ENCODE data around the gene ACTL6B. TPM values are rescaled to one million over a fixed set of nuclear protein-coding genes. Genes with fewer than 3 reads are reported as not detected.
"Not testable (repeated sequence)": the region's sequence is repeated elsewhere in the genome, so short reads cannot be mapped to it uniquely, and the experiment has no call there.

The ACTL6B gene
- polyA plus RNA-seq, 1 donor from 2014 or later, result 339 TPM

- Histone ChIP-seq H4K20me1 (ENCODE audit: insufficient read depth) (no peaks in the 10 kb centered on the region), H3K9ac (ENCODE audit: low read length) (no peak overlapping the region), H3K36me3 (ENCODE audit: insufficient read depth, low read length) (no peaks in the 10 kb centered on the region), H3K27me3 (ENCODE audit: insufficient read depth, low read depth, low read length) (no peaks in the 10 kb centered on the region), H3K27ac (ENCODE audit: low read length) (no peak overlapping the region), H2AFZ (ENCODE audit: low read depth, low read length) (no peak overlapping the region), H3K4me3 (ENCODE audit: low read length) (no peak overlapping the region), H3K79me2 (replicated peaks; ENCODE audit: insufficient read depth, low read length) (peaks cover 11% of the 10 kb centered on the region), H3K4me2 (ENCODE audit: low read length) (no peak overlapping the region), H3K9me2 (ENCODE audit: insufficient read depth, low read length) (no peaks in the 10 kb centered on the region), H3K9me3 (ENCODE audit: low read length) (no peaks in the 10 kb centered on the region), H3F3A (ENCODE audit: insufficient read depth, low read length, poor library complexity, severe bottlenecking) (no peaks in the 10 kb centered on the region)
- TF ChIP-seq MXI1 (conservative IDR thresholded peaks at IDR 0.05; ENCODE audit: poor library complexity, severe bottlenecking) (no peak), EZH2 (IDR thresholded peaks at IDR 0.05; ENCODE audit: borderline replicate concordance, insufficient read depth, low read length, poor library complexity, severe bottlenecking) (no peak), POLR2AphosphoS5 (IDR thresholded peaks at IDR 0.05) (no peak), EP300 (conservative IDR thresholded peaks at IDR 0.05; ENCODE audit: poor library complexity, severe bottlenecking) (no peak)
These were observed 13.8 kb upstream of the ACTL6B start for GRCh38 chr7:100670074-100670473.

GRCh38 chr7:100669106-100669505, 12.9 kb upstream of the ACTL6B start:
- not testable (repeated sequence) for H3K27me3 ChIP-seq (ENCODE audit: insufficient read depth, low read depth, low read length); H3K36me3 ChIP-seq (ENCODE audit: insufficient read depth, low read length); H3K4me3 ChIP-seq (ENCODE audit: low read length); H3K9me3 ChIP-seq (ENCODE audit: low read length); H3K27ac ChIP-seq (ENCODE audit: low read length); H3F3A ChIP-seq (ENCODE audit: insufficient read depth, low read length, poor library complexity, severe bottlenecking); H2AFZ ChIP-seq (ENCODE audit: low read depth, low read length); H4K20me1 ChIP-seq (ENCODE audit: insufficient read depth); H3K9ac ChIP-seq (ENCODE audit: low read length); H3K79me2 ChIP-seq (replicated peaks; ENCODE audit: insufficient read depth, low read length); H3K4me2 ChIP-seq (ENCODE audit: low read length); H3K9me2 ChIP-seq (ENCODE audit: insufficient read depth, low read length)

GRCh38 chr7:100668069-100668449, 11.8 kb upstream of the ACTL6B start:
- Histone ChIP-seq H3K4me3 (ENCODE audit: low read length) (no peak overlapping the region), H3K9ac (ENCODE audit: low read length) (no peak overlapping the region), H2AFZ (ENCODE audit: low read depth, low read length) (no peak overlapping the region), H3K4me2 (ENCODE audit: low read length) (no peak overlapping the region), H3F3A (ENCODE audit: insufficient read depth, low read length, poor library complexity, severe bottlenecking) (no peaks in the 10 kb centered on the region), H3K9me3 (ENCODE audit: low read length) (no peaks in the 10 kb centered on the region), H3K9me2 (ENCODE audit: insufficient read depth, low read length) (no peaks in the 10 kb centered on the region), H3K27me3 (ENCODE audit: insufficient read depth, low read depth, low read length) (no peaks in the 10 kb centered on the region), H3K27ac (ENCODE audit: low read length) (no peak overlapping the region), H4K20me1 (ENCODE audit: insufficient read depth) (no peaks in the 10 kb centered on the region), H3K79me2 (replicated peaks; ENCODE audit: insufficient read depth, low read length) (no peaks in the 10 kb centered on the region), H3K36me3 (ENCODE audit: insufficient read depth, low read length) (no peaks in the 10 kb centered on the region)
- TF ChIP-seq MXI1 (conservative IDR thresholded peaks at IDR 0.05; ENCODE audit: poor library complexity, severe bottlenecking) (no peak), SMC3 (conservative IDR thresholded peaks at IDR 0.05; ENCODE audit: poor library complexity) (no peak), POLR2AphosphoS5 (IDR thresholded peaks at IDR 0.05) (no peak), RAD21 (conservative IDR thresholded peaks at IDR 0.05) (no peak), TAF1 (IDR thresholded peaks at IDR 0.05; ENCODE audit: low read depth) (no peak), EP300 (conservative IDR thresholded peaks at IDR 0.05; ENCODE audit: poor library complexity, severe bottlenecking) (no peak), EZH2 (IDR thresholded peaks at IDR 0.05; ENCODE audit: borderline replicate concordance, insufficient read depth, low read length, poor library complexity, severe bottlenecking) (no peak)
- TF ChIP-seq, protein P1, sequence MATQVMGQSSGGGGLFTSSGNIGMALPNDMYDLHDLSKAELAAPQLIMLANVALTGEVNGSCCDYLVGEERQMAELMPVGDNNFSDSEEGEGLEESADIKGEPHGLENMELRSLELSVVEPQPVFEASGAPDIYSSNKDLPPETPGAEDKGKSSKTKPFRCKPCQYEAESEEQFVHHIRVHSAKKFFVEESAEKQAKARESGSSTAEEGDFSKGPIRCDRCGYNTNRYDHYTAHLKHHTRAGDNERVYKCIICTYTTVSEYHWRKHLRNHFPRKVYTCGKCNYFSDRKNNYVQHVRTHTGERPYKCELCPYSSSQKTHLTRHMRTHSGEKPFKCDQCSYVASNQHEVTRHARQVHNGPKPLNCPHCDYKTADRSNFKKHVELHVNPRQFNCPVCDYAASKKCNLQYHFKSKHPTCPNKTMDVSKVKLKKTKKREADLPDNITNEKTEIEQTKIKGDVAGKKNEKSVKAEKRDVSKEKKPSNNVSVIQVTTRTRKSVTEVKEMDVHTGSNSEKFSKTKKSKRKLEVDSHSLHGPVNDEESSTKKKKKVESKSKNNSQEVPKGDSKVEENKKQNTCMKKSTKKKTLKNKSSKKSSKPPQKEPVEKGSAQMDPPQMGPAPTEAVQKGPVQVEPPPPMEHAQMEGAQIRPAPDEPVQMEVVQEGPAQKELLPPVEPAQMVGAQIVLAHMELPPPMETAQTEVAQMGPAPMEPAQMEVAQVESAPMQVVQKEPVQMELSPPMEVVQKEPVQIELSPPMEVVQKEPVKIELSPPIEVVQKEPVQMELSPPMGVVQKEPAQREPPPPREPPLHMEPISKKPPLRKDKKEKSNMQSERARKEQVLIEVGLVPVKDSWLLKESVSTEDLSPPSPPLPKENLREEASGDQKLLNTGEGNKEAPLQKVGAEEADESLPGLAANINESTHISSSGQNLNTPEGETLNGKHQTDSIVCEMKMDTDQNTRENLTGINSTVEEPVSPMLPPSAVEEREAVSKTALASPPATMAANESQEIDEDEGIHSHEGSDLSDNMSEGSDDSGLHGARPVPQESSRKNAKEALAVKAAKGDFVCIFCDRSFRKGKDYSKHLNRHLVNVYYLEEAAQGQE (IDR thresholded peaks at IDR 0.05; ENCODE audit: borderline replicate concordance), result no peak
- TF ChIP-seq, protein P2, sequence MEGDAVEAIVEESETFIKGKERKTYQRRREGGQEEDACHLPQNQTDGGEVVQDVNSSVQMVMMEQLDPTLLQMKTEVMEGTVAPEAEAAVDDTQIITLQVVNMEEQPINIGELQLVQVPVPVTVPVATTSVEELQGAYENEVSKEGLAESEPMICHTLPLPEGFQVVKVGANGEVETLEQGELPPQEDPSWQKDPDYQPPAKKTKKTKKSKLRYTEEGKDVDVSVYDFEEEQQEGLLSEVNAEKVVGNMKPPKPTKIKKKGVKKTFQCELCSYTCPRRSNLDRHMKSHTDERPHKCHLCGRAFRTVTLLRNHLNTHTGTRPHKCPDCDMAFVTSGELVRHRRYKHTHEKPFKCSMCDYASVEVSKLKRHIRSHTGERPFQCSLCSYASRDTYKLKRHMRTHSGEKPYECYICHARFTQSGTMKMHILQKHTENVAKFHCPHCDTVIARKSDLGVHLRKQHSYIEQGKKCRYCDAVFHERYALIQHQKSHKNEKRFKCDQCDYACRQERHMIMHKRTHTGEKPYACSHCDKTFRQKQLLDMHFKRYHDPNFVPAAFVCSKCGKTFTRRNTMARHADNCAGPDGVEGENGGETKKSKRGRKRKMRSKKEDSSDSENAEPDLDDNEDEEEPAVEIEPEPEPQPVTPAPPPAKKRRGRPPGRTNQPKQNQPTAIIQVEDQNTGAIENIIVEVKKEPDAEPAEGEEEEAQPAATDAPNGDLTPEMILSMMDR (IDR thresholded peaks at IDR 0.05; ENCODE audit: poor library complexity, severe bottlenecking), result no peak

Data from neural cell (in vitro differentiated cells).